Thoracic aorta (tissue), 2 donors: Measurements from ENCODE around the gene SPINT2. TPM values are rescaled to one million over a fixed set of nuclear protein-coding genes. Genes with fewer than 3 reads are reported as not detected.

ENCODE experiments used
- ATAC-seq: fragments of 150-250 bp; one replicate; pipeline ENCODE4 v1.8.0; 2017; ENCODE audit warnings: low read depth; ENCODE audit not compliant: insufficient number of reproducible peaks, low FRiP score
- DNase-seq: peaks from one replicate; pipeline ENCODE4 v3.0.0-alpha.2; 2020; ENCODE audit warnings: low spot score
- H3K27ac ChIP-seq, 2 donors: fragments of 200-600 bp; sonication (generic); 1 replicate in 1 of 2; 2 replicates in 1 of 2; pipeline ENCODE4 v1.5.1; 2016; ENCODE audit warnings: mild to moderate bottlenecking in 2 of 2, moderate library complexity in 2 of 2
- H3K27me3 ChIP-seq: fragments of 200-600 bp; sonication (generic); replicated peaks from 2 replicates; pipeline ENCODE4 v1.6.0; 2016; ENCODE audit warnings: mild to moderate bottlenecking; ENCODE audit not compliant: insufficient read depth
- H3K36me3 ChIP-seq: fragments of 200-600 bp; sonication (generic); one replicate; pipeline ENCODE4 v1.5.1; 2016
- H3K4me1 ChIP-seq, 2 donors: fragments of 200-600 bp; sonication (generic); 1 replicate in 1 of 2; 2 replicates in 1 of 2; pipeline versions ENCODE4 v1.5.1 to v1.6.0; 2016; ENCODE audit warnings: low read depth in 2 of 2, mild to moderate bottlenecking in 1 of 2; ENCODE audit not compliant: control insufficient read depth in 1 of 2
- H3K4me3 ChIP-seq: fragments of 200-600 bp; sonication (generic); 2 replicates; pipeline ENCODE4 v1.5.1; 2016; ENCODE audit warnings: mild to moderate bottlenecking
- H3K9me3 ChIP-seq: fragments of 200-600 bp; sonication (generic); 2 replicates; pipeline ENCODE4 v1.5.1; 2016
- CTCF ChIP-seq: fragments of 200-600 bp; sonication (generic); IDR thresholded peaks from one replicate; pipeline ENCODE4 v1.5.1; 2019; ENCODE audit warnings: antibody characterized with exemption
- total RNA-seq, 2 donors: library from RNA; depleted of rRNA; stranded (reverse); fragments of >200 nt; gene quantifications; one replicate each; pipeline versions ENCODE4 v1.1.0 to v1.2.3, GENCODE V29; 2016

Gene SPINT2
- total RNA-seq, 2 donors from 2014 or later: 218 to 480 TPM

- Histone ChIP-seq H3K36me3 (no peaks in the 10 kb centered on the region), H3K4me3 (peak overlapping the region; percentile 16)
- TF ChIP-seq CTCF: no peak
Observed at GRCh38 chr19:38278751-38279150, 14.4 kb downstream of the SPINT2 start.

GRCh38 chr19:38280030-38280921, 15.9 kb downstream of the SPINT2 start:
- no peak overlapping the region for H3K4me3 ChIP-seq
- DNase-seq: no peak
- peaks cover 13% of the 10 kb centered on the region for H3K36me3 ChIP-seq

More at GRCh38 chr19:38278751-38279150, 14.4 kb downstream of the SPINT2 start:
- Histone ChIP-seq H3K27ac (peak overlapping the region; percentile 90 to 92), H3K27me3 (no peaks in the 10 kb centered on the region), H3K9me3 (no peaks in the 10 kb centered on the region), H3K4me1 (peaks cover 40 to 91% of the 10 kb centered on the region in 2 donors)
- DNase-seq (no peak), ATAC-seq (no peak)

GRCh38 chr19:38281811-38282566, 17.6 kb downstream of the SPINT2 start:
- DNase-seq (no peak), ATAC-seq (no peak)
- no peak for TF ChIP-seq CTCF
- Histone ChIP-seq H3K27me3 (no peaks in the 10 kb centered on the region), H3K4me1 (peaks cover 13 to 59% of the 10 kb centered on the region in 2 donors), H3K27ac (peak overlapping the region; percentile 70 to 90), H3K9me3 (no peaks in the 10 kb centered on the region), H3K36me3 (peaks cover 14% of the 10 kb centered on the region), H3K4me3 (no peak overlapping the region)

More at GRCh38 chr19:38280030-38280921, 15.9 kb downstream of the SPINT2 start:
- peaks cover 29 to 76% of the 10 kb centered on the region in 2 donors for H3K4me1 ChIP-seq
- no peak for TF ChIP-seq CTCF
- ATAC-seq: no peak
- H3K9me3 ChIP-seq: no peaks in the 10 kb centered on the region
- H3K27ac ChIP-seq: peak overlapping the region; percentile 90 to 92
- no peaks in the 10 kb centered on the region for H3K27me3 ChIP-seq

GRCh38 chr19:38283271-38283670, 18.9 kb downstream of the SPINT2 start:
- Histone ChIP-seq H3K4me3 (no peak overlapping the region), H3K4me1 (peaks cover 7 to 46% of the 10 kb centered on the region in 2 donors), H3K27ac (peak overlapping the region; percentile 70 to 90), H3K27me3 (no peaks in the 10 kb centered on the region), H3K36me3 (peaks cover 20% of the 10 kb centered on the region), H3K9me3 (no peaks in the 10 kb centered on the region)
- TF ChIP-seq CTCF: no peak
- DNase-seq (no peak), ATAC-seq (no peak)

- H3K36me3 ChIP-seq: peaks cover 32% of the 10 kb centered on the region
- ATAC-seq: no peak
- peaks cover 4 to 36% of the 10 kb centered on the region in 2 donors for H3K4me1 ChIP-seq
- DNase-seq: no peak
- H3K4me3 ChIP-seq: no peak overlapping the region
- no peaks in the 10 kb centered on the region for H3K27me3 ChIP-seq
- H3K9me3 ChIP-seq: no peaks in the 10 kb centered on the region
- no peak overlapping the region for H3K27ac ChIP-seq
- no peak for TF ChIP-seq CTCF
Observed at GRCh38 chr19:38284422-38284821, 20.0 kb downstream of the SPINT2 start.
